A549 (cell line): ENCODE results near the gene BMERB1. TPM values are rescaled to one million over a fixed set of nuclear protein-coding genes. Genes with fewer than 3 reads are reported as not detected.
A peak's percentile ranks its signal among the peaks of the same experiment; 100 is the strongest.
"Not testable (repeated sequence)": the region's sequence is repeated elsewhere in the genome, so short reads cannot be mapped to it uniquely, and the experiment has no call there.

Experiments
- ATAC-seq, 2 experiments: fragments of 200-7000 bp in 1 of 2; fragments of >200 bp in 1 of 2; cut with Nextera tagmentation in 1 of 2; cut with Tn5 transposase in 1 of 2; 3 replicates each; pipeline versions ENCODE4 v1.8.0 to v1.9.1; 2018 to 2020; ENCODE audit warnings: mild to moderate bottlenecking in 1 of 2, moderate library complexity in 1 of 2
- CTCF ChIA-PET: fragments of 300-600 bp; sonication (Branson Sonifier 250); formaldehyde crosslinking; extraction: SDS; loops from one replicate; lab custom pipeline; 2021; ENCODE audit warnings: antibody characterized with exemption, inconsistent platforms; lab: Yijun Ruan, JAX
- POLR2A ChIA-PET: fragments of 350-600 bp; formaldehyde crosslinking; extraction: SDS; loops from one replicate; lab custom pipeline; 2021; ENCODE audit warnings: antibody characterized with exemption, inconsistent platforms; lab: Yijun Ruan, JAX
- DNase-seq, 2 experiments: peaks; one replicate each; pipeline versions ENCODE4 v3.0.0 to v3.0.0-alpha.2; 2011 to 2016; ENCODE audit warnings: low read depth in 1 of 2, low spot score in 1 of 2
- FAIRE-seq: peaks from 2 replicates; lab custom pipeline; 2011; peaks lifted over from hg19 to GRCh38; lab: Jason Lieb, UNC
- H3K27ac ChIP-seq, 2 experiments: fragments of >200 bp; sonication (Bioruptor Twin); formaldehyde crosslinking; 3 replicates each; pipeline ENCODE4 v1.5.1; 2016 to 2017
- H3K4me1 ChIP-seq: fragments of >200 bp; sonication (Bioruptor Twin); formaldehyde crosslinking; 3 replicates; pipeline ENCODE4 v1.6.1; 2016
- H3K4me2 ChIP-seq: fragments of >200 bp; sonication (Bioruptor Twin); formaldehyde crosslinking; 3 replicates; pipeline ENCODE4 v1.6.1; 2016
- H3K4me3 ChIP-seq: fragments of >200 bp; sonication (Bioruptor Twin); formaldehyde crosslinking; 3 replicates; pipeline ENCODE4 v1.5.1; 2016
- H3K9me3 ChIP-seq: fragments of >200 bp; sonication (Bioruptor Twin); formaldehyde crosslinking; 3 replicates; pipeline ENCODE4 v1.6.1; 2016
- CBX8 ChIP-seq: fragments of 200-600 bp; sonication (generic); IDR thresholded peaks from 2 replicates; pipeline ENCODE4 v1.6.1; 2016
- CHD4 ChIP-seq: fragments of 200-600 bp; sonication (generic); IDR thresholded peaks from 2 replicates; pipeline ENCODE4 v1.6.1; 2016; ENCODE audit warnings: antibody characterized with exemption, mild to moderate bottlenecking, borderline replicate concordance
- EP300 ChIP-seq, 2 experiments: fragments of >200 bp; sonication (Bioruptor Twin); formaldehyde crosslinking; IDR thresholded peaks; 2 replicates in 1 of 2; 3 replicates in 1 of 2; pipeline ENCODE4 v1.6.1; 2016 to 2017
- ESRRA ChIP-seq: fragments of 150-350 bp; IDR thresholded peaks from 2 replicates; pipeline ENCODE4 v1.6.1; 2014; ENCODE audit warnings: mild to moderate bottlenecking, low read length, borderline replicate concordance
- FOSL2 ChIP-seq, 2 experiments: fragments of 450-650 bp in 1 of 2; fragments of >200 bp in 1 of 2; sonication (Bioruptor Twin) in 1 of 2; formaldehyde crosslinking; IDR thresholded peaks; 2 replicates each; pipeline versions ENCODE4 v1.5.0 to v1.6.1; 2016 to 2020; ENCODE audit warnings: mild to moderate bottlenecking in 1 of 2, moderate library complexity in 1 of 2
- HMGXB4 ChIP-seq: fragments of 250-450 bp; sonication (Bioruptor Pico); IDR thresholded peaks from 2 replicates; pipeline ENCODE4 v1.5.0; 2021; ENCODE audit warnings: mild to moderate bottlenecking, moderate library complexity, borderline replicate concordance
- HOXA7 ChIP-seq: fragments of 250-450 bp; sonication (Bioruptor Pico); IDR thresholded peaks from 2 replicates; pipeline ENCODE4 v1.5.0; 2020; ENCODE audit warnings: mild to moderate bottlenecking, moderate library complexity
- KDM1A ChIP-seq: fragments of 200-600 bp; sonication (generic); IDR thresholded peaks from 2 replicates; pipeline ENCODE4 v1.6.1; 2016; ENCODE audit warnings: low read depth, mild to moderate bottlenecking
- MAFK ChIP-seq: fragments of 450-650 bp; IDR thresholded peaks from 2 replicates; pipeline ENCODE4 v1.6.1; 2014; ENCODE audit not compliant: partially characterized antibody
- NR3C1 ChIP-seq: fragments of >200 bp; sonication (Bioruptor Twin); formaldehyde crosslinking; IDR thresholded peaks from 3 replicates; pipeline ENCODE4 v1.6.1; 2017
- RAD21 ChIP-seq, 2 experiments: fragments of >200 bp in 1 of 2; sonication (Bioruptor Twin) in 1 of 2; formaldehyde crosslinking in 1 of 2; IDR thresholded peaks in 1 of 2; conservative IDR thresholded peaks in 1 of 2; 2 replicates in 1 of 2; 3 replicates in 1 of 2; pipeline ENCODE4 v1.6.1; 2012 to 2018; ENCODE audit warnings: inconsistent platforms in 1 of 2
- RNF2 ChIP-seq: fragments of 200-600 bp; sonication (generic); IDR thresholded peaks from 2 replicates; pipeline ENCODE4 v1.6.1; 2016; ENCODE audit warnings: low read depth, mild to moderate bottlenecking, antibody characterized with exemption, moderate library complexity, borderline replicate concordance
- SMC3 ChIP-seq: fragments of >200 bp; sonication (Bioruptor Twin); formaldehyde crosslinking; IDR thresholded peaks from 3 replicates; pipeline ENCODE4 v1.6.1; 2018; ENCODE audit warnings: inconsistent platforms
- TFCP2L1 ChIP-seq: fragments of 250-450 bp; sonication (Bioruptor Pico); IDR thresholded peaks from 2 replicates; pipeline ENCODE4 v1.5.0; 2021; ENCODE audit warnings: mild to moderate bottlenecking
- TP53 ChIP-seq: fragments of 250-450 bp; sonication (Bioruptor Pico); IDR thresholded peaks from 2 replicates; pipeline ENCODE4 v1.5.0; 2021; ENCODE audit warnings: mild to moderate bottlenecking, moderate library complexity
- ZNF302 ChIP-seq: fragments of 250-450 bp; sonication (Bioruptor Pico); IDR thresholded peaks from 2 replicates; pipeline ENCODE4 v1.9.0; 2021; ENCODE audit warnings: inconsistent platforms, mild to moderate bottlenecking, moderate library complexity
- ZSCAN20 ChIP-seq: fragments of 250-450 bp; sonication (Bioruptor Pico); IDR thresholded peaks from 2 replicates; pipeline ENCODE4 v1.8.0; 2022; ENCODE audit warnings: mild to moderate bottlenecking, moderate library complexity
- WGBS: methylation state at CpG from one replicate; pipeline ENCODE4 v1.1.6; 2017; ENCODE audit errors: missing lambda C conversion rate; 5-methylcytosine and 5-hydroxymethylcytosine counted together
- polyA plus RNA-seq, 4 experiments: library from polyadenylated mRNA; depleted of rRNA in 3 of 4; stranded (reverse); fragments of >200 nt; fragmentation: RNase III in 1 of 4; extraction: RNeasy Plus Mini Kit Qiagen cat#74134 plus additional on column Dnase treatment in 1 of 4; gene quantifications; 2 replicates in 3 of 4; 3 replicates in 1 of 4; pipeline ENCODE4 v1.2.3, GENCODE V29; 2011 to 2017
- TF ChIP-seq, protein P1 (sequence below): fragments of >200 bp; sonication (Bioruptor Twin); formaldehyde crosslinking; IDR thresholded peaks from 2 replicates; pipeline ENCODE4 v1.6.1; 2016
- TF ChIP-seq, protein P2 (sequence below): IDR thresholded peaks from 2 replicates; pipeline ENCODE4 v1.6.1; 2012

Gene BMERB1
- polyA plus RNA-seq, 2 of the 4 experiments (the other 2 are of a cell fraction): 44.7 to 48.9 TPM

GRCh38 chr16:15404091-15404490 is 30.3 kb upstream of the BMERB1 start:
- WGBS: 92% methylated on average over 3 of the region's 3 CpGs
- POLR2A ChIA-PET, H3K27ac ChIP-seq: not testable (repeated sequence)

GRCh38 chr16:15404792-15405191 is 29.6 kb upstream of the BMERB1 start:
- no peaks in the 10 kb centered on the region for H3K9me3 ChIP-seq
- no peak overlapping the region for H3K4me2 ChIP-seq
- no peaks in the 10 kb centered on the region for H3K4me1 ChIP-seq
- 67% methylated on average over 4 of the region's 4 CpGs for WGBS
- TF ChIP-seq MAFK (no peak), NR3C1 (no peak)
- no peak; a peak in 1 of 6 replicates for ATAC-seq
- H3K4me3 ChIP-seq: no peak overlapping the region
- CTCF ChIA-PET: interaction anchor here (0.8 kb wide), 1 partner anchor 238 kb away, joined by 3 read pairs; the partner anchor contains the start of gene MARF1
- DNase-seq: peak in 1 of 2 experiments; percentile 23
- POLR2A ChIA-PET: no interaction called here
- H3K27ac ChIP-seq: no peak overlapping the region
- no peak for FAIRE-seq

More at GRCh38 chr16:15404091-15404490, 30.3 kb upstream of the BMERB1 start:
- FAIRE-seq, H3K4me1 ChIP-seq, DNase-seq, H3K4me3 ChIP-seq, H3K4me2 ChIP-seq, H3K9me3 ChIP-seq, ATAC-seq: not testable (repeated sequence)
- CTCF ChIA-PET: interaction anchor here (0.8 kb wide), 1 partner anchor 239 kb away, joined by 3 read pairs; the partner anchor contains the start of gene MARF1

DNA sequence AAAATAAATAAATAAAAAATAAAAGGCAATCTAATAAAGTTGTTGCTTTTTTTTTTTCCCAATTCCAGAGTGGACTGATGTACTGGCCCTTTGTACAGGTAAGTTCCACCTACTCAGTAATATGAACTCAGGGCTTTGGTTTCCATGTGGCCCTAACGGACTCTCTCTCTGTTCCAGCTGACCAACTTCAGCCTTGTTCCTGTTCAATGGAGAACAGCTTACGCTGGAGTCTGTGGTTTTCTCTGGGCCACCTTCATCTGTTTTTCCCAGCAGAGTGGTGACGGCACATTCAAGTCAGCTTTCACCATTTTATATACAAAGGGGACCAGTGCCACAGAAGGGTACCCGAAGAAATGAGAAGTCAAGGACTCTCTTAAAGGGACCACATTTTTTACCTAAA is 26.6 kb upstream of the BMERB1 start:
- 80% methylated on average over 4 of the region's 4 CpGs for WGBS
- H3K27ac ChIP-seq, FAIRE-seq, POLR2A ChIA-PET, ATAC-seq, H3K9me3 ChIP-seq, H3K4me2 ChIP-seq, H3K4me3 ChIP-seq, H3K4me1 ChIP-seq, DNase-seq: not testable (repeated sequence)
- CTCF ChIA-PET: interaction anchor here (1.3 kb wide), 1 partner anchor 9 kb away, joined by 5 read pairs; no protein-coding TSS in a partner anchor

GRCh38 chr16:15409476-15409875 is 24.9 kb upstream of the BMERB1 start:
- H3K4me3 ChIP-seq, H3K4me2 ChIP-seq, FAIRE-seq, DNase-seq, CTCF ChIA-PET, H3K9me3 ChIP-seq, ATAC-seq, POLR2A ChIA-PET, H3K27ac ChIP-seq, H3K4me1 ChIP-seq: not testable (repeated sequence)
- 96% methylated on average over 6 of the region's 6 CpGs for WGBS

GRCh38 chr16:15415511-15415985 is 18.8 kb upstream of the BMERB1 start:
- Histone ChIP-seq H3K9me3 (no peaks in the 10 kb centered on the region), H3K4me1 (peaks cover 19% of the 10 kb centered on the region; the same call in 2 of the 3 replicates), H3K27ac (peak overlapping the region in 1 of 2 experiments; percentile 48; a peak in 1 of 6 replicates), H3K4me3 (no peak overlapping the region), H3K4me2 (peak overlapping the region; percentile 56)
- FAIRE-seq (no peak), DNase-seq (no peak), ATAC-seq (no peak)
- no peak for TF ChIP-seq ZSCAN20 (CRISPR knock-in tag)
- no peak for TF ChIP-seq KDM1A
- TF ChIP-seq, protein P1, sequence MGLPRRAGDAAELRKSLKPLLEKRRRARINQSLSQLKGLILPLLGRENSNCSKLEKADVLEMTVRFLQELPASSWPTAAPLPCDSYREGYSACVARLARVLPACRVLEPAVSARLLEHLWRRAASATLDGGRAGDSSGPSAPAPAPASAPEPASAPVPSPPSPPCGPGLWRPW: no peak
- TF ChIP-seq FOSL2 (IDR thresholded peaks at IDR 0.05): 0 out of 2 replicates have a peak, but pooled peaks have one; percentile 9
- no peak for TF ChIP-seq FOSL2 (CRISPR knock-in tag; IDR thresholded peaks at IDR 0.05)
- no peak for TF ChIP-seq ESRRA
- TF ChIP-seq HMGXB4: no peak
- TF ChIP-seq RAD21 (conservative IDR thresholded peaks at IDR 0.05 in 1 of 2, IDR thresholded peaks at IDR 0.05 in 1 of 2): no peak
- TF ChIP-seq EP300 (IDR thresholded peaks at IDR 0.05): no peak
- TF ChIP-seq TFCP2L1 (CRISPR knock-in tag): no peak
- TF ChIP-seq CHD4: no peak
- no peak for TF ChIP-seq RNF2
- peak; percentile 15 for TF ChIP-seq MAFK
- TF ChIP-seq TP53 (CRISPR knock-in tag): no peak
- TF ChIP-seq SMC3: no peak
- TF ChIP-seq ZNF302: no peak
- TF ChIP-seq, protein P2, sequence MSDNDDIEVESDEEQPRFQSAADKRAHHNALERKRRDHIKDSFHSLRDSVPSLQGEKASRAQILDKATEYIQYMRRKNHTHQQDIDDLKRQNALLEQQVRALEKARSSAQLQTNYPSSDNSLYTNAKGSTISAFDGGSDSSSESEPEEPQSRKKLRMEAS: no peak
- TF ChIP-seq HOXA7 (CRISPR knock-in tag): no peak
- TF ChIP-seq CBX8: no peak
- CTCF ChIA-PET: interaction anchor here (4.8 kb wide), 1 partner anchor 11 kb away, joined by 25 read pairs; no protein-coding TSS in a partner anchor
- WGBS: 7% methylated on average over 3 of the region's 3 CpGs
- POLR2A ChIA-PET: no interaction called here
